ENCODE data around the gene CYP1B1.

CYP1B1 gene

GRCh38 chr2:38074764-38075506 lies 1.0 kb downstream of the CYP1B1 start:
- DNase-seq (ENCODE audit: low spot score), result no peak

GRCh38 chr2:38074058-38074763 lies 1.7 kb downstream of the CYP1B1 start:
- no peak for DNase-seq (ENCODE audit: low spot score)

DNA sequence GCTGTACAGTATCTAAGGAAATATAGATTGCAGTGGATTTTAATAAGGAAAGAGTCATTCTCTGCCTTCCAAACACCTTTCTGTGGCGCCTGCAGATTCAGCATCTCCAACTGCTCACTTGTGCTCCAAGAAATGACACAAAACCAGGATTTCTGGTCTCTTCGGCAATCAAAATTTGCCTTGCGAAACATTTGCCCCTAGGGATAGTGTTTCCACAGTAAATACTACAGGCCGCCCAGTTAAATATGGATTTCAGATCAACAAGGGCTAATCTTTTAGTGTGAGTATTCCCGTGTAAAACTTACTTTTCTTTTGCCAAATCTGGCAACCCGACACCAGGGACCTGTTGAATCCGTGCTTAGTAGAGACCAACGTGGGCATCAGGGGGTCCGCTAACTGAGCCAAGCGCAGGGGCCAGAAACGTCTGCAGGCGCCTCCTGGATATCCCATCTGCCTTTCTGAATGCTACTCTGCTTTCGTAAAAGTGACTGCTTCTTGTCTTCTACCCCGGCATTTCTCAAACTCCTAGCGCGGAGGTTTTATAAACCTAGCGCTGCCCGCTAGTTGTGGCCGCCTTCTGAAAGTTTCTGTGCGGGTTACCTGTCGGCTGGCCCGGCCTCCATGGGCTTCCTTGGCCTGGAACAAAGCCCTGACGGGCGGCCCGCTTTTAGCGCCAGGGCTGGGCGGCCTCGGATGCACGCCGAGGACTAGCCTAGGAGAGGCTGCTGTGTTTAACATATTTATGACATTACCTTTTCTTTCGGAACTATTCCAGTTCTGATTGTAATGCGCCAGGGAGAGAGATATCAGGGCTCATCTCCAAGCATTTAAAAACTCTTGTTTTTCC lies 2.5 kb downstream of the CYP1B1 start:
- no peak for DNase-seq (ENCODE audit: low spot score)

- no peak for DNase-seq (ENCODE audit: low spot score)
Measured at GRCh38 chr2:38070438-38070837, 5.5 kb downstream of the CYP1B1 start.

DNA sequence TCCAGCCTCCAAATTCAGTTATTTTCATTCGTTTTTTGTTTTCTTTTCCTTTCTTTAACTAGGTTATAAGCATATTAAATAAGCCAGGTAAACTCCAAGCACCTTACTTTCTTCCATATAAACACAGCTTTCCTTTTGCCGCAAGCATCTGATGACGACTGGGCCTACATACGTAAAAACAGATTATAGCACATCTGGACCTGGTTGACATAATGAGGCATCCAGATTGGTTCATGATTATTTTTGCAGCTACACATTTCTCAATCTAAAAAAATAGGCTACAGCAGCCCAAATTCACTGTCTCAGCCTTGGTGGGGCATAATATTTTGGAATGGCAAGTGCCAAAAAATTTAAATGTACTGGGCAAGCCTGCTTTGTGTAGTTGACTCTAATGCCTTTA lies 7.7 kb downstream of the CYP1B1 start:
- DNase-seq (ENCODE audit: low spot score), result no peak

GRCh38 chr2:38066421-38067115 lies 9.4 kb downstream of the CYP1B1 start:
- DNase-seq (ENCODE audit: low spot score), result no peak

DNA sequence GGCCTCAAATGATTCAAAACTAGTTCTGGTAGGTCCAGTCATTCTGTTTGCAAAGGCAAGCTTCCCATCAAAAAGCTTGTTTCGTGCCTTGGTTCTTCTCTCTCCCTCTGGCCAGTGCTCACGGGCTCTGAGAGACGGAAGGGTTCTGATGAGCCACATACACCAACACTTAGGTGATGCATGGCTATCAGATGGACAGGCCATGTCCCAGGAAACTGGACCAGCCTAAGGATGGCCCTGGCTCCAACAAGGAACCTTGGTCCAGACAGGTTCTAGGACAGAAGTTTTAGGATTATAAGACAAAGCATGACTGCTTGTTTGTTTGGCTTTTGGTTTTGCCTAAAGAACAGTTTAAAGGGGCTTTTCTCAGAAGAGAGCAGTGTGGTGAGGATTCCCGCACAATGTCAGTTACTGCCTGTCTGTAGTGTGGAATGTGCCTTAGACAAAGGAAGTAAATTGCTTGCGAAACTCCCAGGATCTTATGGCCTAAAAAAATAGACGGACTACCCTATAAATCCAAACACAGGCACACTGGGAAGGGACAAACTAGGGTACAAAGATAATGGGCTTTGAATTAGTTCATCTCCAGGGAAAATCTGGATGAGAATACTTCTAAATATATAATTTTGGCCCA lies 10.3 kb downstream of the CYP1B1 start:
- DNase-seq (ENCODE audit: low spot score), result no peak

GRCh38 chr2:38064801-38065501 lies 11.0 kb downstream of the CYP1B1 start:
- DNase-seq (ENCODE audit: low spot score), result no peak

DNA sequence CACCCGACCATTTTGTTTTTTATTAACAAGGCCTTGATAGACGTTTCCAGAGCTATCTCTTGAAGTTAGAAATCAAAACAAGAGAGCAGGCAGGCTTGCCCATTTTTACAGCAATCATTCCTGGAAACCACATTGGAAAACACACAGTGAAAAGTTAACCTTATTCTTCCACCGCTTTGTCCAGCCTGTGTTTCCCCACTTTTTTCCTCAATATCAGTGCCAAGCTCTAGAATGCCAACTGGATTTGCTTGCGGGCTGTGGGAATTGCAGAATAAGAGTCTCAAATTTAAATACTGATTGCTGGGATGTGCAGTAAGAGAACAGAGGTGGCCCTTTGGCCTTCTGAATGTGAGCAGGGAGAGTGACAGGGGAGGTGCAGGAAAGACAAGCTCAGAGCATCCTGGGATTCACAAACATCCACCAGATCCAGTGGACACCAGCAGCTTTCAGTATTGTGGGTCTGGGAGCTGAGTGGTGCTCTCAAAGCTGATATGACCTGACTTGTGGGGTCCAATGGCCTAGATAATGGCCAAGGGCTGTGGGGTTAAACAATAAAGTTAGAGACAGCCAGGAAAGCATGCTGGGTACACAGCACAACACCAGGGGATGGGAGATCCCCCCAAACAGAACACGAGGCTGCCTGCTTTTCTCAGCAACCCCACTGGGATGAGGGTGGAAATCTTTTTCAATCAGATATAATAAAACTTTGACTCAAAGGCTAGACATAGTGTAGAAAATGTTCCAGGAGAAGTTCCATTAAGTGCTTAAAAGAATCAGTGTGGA lies 15.5 kb downstream of the CYP1B1 start:
- DNase-seq (ENCODE audit: low spot score), result no peak

DNA sequence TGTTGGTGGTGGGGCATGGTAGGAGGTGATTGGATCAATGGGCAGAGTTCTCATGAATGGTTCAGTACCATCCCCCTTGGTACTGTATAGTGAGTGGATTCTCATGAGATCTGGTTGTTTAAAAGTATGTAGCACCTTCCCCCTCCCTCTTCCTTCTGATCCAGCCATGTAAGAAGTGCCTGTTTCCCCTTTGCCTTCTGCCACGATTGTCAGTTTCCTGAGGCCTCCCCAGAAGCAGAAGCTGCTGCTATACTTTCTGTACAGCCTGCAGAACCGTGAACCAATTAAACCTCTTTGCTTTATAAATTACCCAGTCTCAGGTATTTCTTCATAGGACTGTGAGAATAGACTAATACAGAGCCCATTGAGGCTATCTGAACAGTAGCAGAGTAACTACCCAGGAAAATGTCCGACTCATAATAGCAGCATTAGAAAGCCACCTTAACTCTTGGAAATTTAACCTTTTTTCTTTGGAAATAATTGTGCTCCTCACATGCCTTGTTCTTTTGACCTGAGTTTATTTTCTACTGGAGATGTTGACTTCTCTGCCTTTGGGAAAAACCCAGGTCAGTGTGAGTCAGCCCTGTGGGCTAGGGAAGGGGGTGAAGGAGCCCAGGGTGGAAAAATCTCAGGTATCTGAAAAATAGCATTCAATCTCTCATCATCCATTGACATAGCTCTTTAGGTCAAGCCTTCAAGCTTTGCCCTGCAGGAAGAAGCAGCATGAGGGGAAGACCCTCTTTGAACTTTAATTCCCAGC lies 18.1 kb downstream of the CYP1B1 start:
- DNase-seq (ENCODE audit: low spot score), result no peak

- no peak for DNase-seq (ENCODE audit: low spot score)
Measured at GRCh38 chr2:38056216-38056615, 19.7 kb downstream of the CYP1B1 start.

DNA sequence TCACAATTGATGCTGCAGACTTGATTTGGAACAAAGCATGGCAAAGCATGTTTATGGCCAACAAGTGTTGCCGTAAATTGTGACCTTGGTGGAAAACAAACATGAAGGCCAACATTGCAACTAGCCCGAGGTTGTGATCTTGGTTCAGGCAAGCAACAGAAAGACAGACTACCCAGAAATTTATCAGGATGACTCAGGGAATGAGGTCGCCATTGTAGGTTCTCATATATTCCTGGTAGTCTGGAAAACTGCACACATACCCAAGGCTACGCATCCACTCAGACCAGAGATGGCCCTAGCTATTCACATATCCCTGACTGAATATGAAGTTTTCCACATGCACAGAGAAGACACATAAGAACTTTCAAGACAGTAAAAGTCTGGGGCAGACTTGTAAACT lies 30.1 kb downstream of the CYP1B1 start:
- DNase-seq (ENCODE audit: low spot score), result no peak

DNA sequence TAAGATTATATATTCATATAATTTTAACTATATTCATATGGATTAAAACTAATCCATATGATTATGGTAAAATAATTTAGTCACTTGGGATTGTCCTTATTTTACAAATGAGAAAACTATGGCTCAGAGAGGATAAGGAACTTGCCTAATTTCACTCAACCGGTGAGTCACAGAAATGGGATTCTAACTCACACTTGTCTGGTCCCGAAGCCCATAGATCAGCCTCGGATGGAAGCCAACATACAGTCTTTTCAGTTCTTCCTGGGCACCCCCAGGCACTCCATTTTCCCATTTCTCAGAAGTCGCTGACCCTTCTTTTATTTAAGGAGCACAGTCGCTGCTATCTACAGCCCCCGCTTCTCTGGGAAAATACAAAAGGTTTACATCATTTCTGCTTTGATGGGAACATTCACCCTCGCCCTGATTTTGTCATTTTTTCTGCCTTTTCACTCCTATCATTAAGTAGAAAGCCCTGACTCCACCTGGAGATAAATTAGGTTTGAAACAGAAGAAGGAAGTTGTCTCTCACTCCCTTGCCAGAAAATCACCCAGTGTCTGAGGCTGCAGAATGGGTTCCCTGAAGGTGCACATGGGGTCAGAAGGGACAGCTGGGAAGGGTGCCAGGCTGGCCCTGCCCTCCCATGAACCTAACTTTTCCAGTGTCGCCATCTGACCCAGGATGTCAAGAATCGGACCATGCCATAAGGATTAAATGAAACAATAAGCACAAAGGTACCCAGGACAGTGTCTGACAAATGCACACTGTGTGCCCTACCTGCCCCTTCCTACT lies 36.6 kb downstream of the CYP1B1 start:
- DNase-seq (ENCODE audit: low spot score), result no peak

GRCh38 chr2:38038682-38039081 lies 37.3 kb downstream of the CYP1B1 start:
- DNase-seq (ENCODE audit: low spot score), result no peak

DNA sequence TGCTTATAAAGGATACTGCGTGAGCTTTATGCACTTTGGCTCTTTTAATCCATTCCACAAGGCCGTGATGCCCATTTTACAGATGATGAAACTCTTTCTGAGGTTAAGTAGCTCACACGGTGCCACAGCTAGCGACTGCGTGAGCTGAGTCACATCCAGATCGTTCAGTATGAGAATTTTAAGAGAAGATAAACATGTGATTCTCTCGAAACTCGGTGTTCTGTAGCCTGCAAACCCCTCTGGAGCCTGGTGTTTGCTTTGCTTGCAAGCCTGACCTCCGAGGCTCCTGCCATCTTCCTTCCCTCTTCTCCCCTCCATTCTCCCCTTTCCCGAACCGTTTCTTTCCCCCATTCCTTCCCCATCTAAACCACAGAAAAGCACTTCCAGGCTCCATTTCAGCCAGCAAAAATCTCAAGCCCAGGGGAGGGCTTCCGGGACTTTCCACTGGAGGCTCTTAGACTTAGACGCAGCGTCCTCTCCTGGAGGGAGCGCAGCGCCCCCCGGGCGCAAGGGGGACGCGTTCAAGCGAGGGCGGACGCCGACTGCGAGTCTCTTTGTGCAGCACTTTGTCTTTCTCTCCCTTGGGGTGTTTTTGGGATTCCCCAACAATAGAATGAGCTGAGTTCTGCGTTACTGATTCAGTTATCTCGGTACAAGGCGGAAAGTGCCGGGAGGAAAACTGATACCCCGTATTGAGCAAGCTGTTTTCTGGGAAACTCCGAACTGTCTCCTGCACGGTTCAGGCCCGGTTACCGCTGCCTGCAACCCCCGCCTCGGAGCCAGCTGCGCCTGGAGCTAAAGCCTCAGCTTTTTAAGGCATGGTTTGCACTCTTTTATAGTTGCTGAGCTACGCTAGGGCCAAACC lies 38.0 kb downstream of the CYP1B1 start:
- DNase-seq (ENCODE audit: low spot score), result no peak

DNA sequence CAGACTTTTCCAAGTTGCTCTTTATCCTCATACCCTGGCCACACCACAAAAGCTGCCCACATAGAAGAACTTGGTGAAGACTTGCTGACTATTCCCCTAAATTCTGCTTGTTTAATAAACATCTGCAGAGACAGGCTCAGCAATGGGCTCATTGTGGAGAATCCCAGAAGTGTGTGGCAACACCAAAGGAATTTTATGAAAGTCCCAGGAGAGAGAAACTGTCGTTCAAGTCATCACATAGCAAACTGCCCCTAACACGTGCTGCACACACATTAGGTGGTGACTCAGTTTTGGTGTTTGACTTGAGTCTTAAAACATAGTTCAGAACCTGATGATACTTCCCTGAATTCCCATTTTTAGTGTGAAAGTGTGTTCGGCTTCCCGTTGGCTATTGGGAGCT lies 38.6 kb downstream of the CYP1B1 start:
- DNase-seq (ENCODE audit: low spot score), result no peak

- DNase-seq (ENCODE audit: low spot score), result no peak
Measured at GRCh38 chr2:38035968-38036367, 40.0 kb downstream of the CYP1B1 start.

DNA sequence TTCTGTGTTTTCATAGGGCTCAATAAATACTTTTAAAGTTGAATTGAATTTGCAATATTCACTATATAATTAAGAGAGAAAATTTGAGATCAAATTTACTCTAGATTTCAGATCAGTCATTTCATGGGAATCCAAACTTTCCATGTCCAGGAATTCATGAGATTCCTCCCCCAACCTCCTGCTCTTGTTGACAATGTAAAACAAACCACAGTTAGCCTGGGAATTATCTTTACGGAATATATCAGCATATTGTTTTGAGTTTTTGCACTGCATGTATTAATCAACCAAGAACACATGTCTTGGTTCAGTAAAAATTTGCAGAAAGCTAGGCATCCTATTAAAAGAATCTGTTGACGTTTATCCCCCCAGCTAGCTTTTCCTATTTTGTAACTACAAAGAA lies 42.3 kb downstream of the CYP1B1 start:
- no peak for DNase-seq (ENCODE audit: low spot score)
